Measurements from ENCODE around the gene IQGAP1.

The IQGAP1 gene

DNA sequence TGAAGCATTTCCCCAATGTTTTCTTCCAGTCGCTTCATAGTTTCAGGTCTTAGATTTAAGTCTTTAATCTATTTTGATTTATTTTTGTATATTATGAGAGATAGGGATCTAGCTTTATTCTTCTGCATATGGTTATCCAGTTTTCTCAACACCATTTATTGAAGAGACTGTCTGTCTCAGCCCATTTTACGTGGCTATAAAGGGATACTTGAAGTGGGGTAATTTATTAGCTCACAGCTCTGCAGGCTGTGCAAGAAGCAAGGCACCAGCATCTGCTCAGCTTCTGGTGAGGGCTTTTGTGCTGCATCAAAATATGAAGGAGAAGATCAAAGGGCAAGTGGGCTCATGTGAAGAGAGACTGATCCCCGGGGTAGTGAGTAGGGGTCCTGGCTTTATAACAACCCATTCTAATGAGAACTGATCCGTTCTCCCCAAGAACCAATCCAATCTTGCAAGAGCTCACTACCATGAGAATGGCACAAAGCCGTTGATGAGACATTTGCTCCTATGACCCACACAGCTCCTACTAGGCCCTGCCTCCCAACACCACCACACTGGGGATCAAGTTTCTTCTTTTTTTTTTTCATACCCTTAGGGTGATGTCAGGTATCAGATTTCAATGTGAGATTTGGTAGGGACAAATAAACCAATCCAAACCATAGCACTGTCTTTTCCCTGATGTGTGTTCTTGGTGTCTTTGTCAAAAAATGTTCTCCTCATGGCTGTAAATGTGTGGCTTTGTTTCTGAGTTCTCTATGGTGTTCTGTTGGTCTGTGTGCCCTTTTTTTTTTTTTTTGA, 63.2 kb downstream of the IQGAP1 start:
- Histone ChIP-seq H3K27me3 (ENCODE audit: low read depth) (no peaks in the 10 kb centered on the region), H3K4me1 (peaks cover 7% of the 10 kb centered on the region; the same call in 1 of the 2 replicates), H3K9me3 (no peaks in the 10 kb centered on the region), H3K36me3 (replicated peaks) (peaks cover 56% of the 10 kb centered on the region), H3K4me3 (no peak overlapping the region)
- in situ Hi-C loops (cut with MboI; ENCODE audit: low sequenced_read_pairs): no loop called here
- DNase-seq (ENCODE audit: low spot score in 2 of 2): peak in 1 of 2 experiments; percentile 11

DNA sequence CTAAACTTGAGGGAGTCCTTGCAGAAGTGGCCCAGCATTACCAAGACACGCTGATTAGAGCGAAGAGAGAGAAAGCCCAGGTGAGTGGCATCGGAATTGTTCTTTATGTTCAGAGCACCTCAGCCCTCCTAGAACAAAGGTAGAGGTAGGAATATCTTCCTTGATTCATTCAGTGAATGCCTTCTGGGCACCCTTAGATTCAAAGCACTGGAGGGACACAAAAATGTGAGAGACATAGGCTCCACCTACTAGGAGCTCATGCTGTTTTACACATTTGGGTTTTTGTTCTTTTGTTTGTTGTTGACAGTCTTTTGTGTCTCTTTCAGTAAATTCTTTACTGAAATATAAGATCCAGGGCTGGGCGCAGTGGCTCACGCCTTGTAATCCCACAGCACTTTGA, 68.2 kb downstream of the IQGAP1 start:
- H3K36me3 ChIP-seq (replicated peaks): peaks cover 60% of the 10 kb centered on the region
- in situ Hi-C loops (cut with MboI; ENCODE audit: low sequenced_read_pairs): no loop called here

DNA sequence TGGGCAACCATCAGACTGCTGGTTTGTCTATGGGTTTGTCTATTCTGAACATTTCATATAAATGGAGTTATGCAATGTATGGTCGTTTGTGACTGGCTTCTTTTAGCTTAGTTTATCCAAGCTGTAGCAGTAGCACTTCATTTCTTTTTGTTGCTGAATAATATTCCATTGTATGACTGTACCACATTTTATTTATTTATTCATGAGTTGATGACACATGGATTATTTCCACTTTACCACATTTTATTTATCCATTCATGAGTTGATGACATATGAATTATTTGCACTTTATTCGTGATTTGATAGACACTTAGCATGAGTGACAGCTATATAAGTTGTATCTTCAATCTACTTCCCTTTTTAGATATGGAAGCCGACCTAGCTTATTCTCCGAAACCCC, 70.0 kb downstream of the IQGAP1 start:
- Histone ChIP-seq H3K27me3 (ENCODE audit: low read depth) (no peaks in the 10 kb centered on the region), H3K4me3 (no peak overlapping the region), H3K36me3 (replicated peaks) (peaks cover 48% of the 10 kb centered on the region), H3K9me3 (no peaks in the 10 kb centered on the region), H3K4me1 (no peaks in the 10 kb centered on the region; the same call in 1 of the 2 replicates)
- no peak for DNase-seq (ENCODE audit: low spot score in 2 of 2)
- in situ Hi-C loops (cut with MboI; ENCODE audit: low sequenced_read_pairs): no loop called here

More for the DNA sequence above, 68.2 kb downstream of the IQGAP1 start:
- Histone ChIP-seq H3K4me1 (peaks cover 3% of the 10 kb centered on the region; the same call in 1 of the 2 replicates), H3K9me3 (no peaks in the 10 kb centered on the region), H3K4me3 (no peak overlapping the region), H3K27me3 (ENCODE audit: low read depth) (no peaks in the 10 kb centered on the region)
- no peak for DNase-seq (ENCODE audit: low spot score in 2 of 2)

DNA sequence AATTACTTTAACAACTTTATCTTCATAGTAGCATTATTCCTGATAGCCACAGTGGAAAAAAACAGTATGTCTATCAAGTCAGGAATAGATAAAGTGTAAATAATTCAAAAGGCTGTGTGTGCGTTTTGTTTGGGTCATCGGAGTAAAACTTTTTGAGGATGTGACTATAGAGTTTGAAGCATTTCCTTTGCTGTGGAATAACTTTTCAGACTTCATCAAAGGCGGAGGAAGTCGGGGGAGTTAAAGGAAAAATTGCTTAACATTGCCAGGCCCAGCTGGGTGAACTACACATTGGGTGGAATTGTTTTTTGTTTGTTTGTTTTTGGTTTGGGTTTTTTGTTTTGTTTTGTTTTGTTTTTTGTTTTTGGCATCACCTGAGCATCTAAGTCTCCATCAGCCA, 71.3 kb downstream of the IQGAP1 start:
- H3K36me3 ChIP-seq (replicated peaks): peaks cover 37% of the 10 kb centered on the region
- H3K4me3 ChIP-seq: no peak overlapping the region
- H3K27me3 ChIP-seq (ENCODE audit: low read depth): no peaks in the 10 kb centered on the region
- DNase-seq (ENCODE audit: low spot score in 2 of 2): no peak
- no peaks in the 10 kb centered on the region for H3K9me3 ChIP-seq
- in situ Hi-C loops (cut with MboI; ENCODE audit: low sequenced_read_pairs): no loop called here
- H3K4me1 ChIP-seq: no peaks in the 10 kb centered on the region

DNA sequence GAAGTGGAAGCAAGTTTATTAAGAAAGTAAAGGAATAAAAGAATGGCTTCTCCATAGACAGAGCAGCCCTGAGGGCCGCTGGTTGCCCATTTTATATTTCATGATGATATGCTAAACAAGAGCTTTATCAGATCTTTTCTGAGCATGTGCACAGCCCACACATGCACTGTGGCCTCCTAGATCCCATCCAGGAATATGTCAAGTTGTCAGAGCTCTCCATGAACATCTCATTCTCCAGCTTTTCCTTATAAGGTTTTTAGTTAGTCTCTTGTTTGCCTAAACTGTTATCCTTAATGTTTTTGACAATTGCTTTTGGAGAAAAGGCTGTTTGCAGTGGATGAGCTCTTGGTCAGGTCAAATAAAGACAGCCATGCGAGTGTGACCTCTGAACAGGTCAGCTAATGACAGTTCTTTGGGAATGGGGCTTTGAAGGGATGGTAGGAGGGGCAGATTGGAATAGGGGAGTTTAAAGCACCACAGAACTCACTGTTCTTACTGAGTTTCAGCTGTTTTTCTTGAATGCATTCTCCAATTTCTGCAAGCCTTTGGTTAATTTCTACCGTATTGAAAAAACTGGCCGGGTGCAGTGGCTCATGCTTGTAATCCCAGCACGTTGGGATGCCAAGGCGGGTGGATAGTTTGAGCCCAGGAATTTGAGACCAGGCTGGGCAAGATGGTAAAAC, 72.2 kb downstream of the IQGAP1 start:
- Histone ChIP-seq H3K27me3 (ENCODE audit: low read depth) (no peaks in the 10 kb centered on the region), H3K4me1 (no peaks in the 10 kb centered on the region), H3K36me3 (replicated peaks) (peaks cover 28% of the 10 kb centered on the region), H3K9me3 (no peaks in the 10 kb centered on the region), H3K4me3 (no peak overlapping the region)
- in situ Hi-C loops (cut with MboI; ENCODE audit: low sequenced_read_pairs): no loop called here
- no peak for DNase-seq (ENCODE audit: low spot score in 2 of 2)

DNA sequence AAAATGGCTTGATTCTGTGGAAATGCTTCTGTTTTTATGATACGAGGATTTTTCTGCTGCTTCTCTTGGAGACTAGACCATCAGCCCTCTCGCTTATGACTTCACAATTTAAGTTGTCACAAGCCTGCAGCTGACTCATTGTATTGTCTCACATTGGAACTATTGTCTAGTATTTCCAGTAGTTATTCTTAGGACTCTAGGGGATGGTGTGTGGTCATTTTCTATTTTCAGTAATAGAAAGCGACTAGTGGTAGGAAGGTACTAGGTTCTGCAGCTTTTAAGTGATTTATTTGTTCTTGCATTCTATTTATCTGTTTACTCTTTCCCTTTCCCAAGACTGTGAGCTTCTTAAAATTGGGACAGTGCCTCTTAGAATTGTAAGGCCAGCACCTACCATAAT, 75.3 kb downstream of the IQGAP1 start:
- H3K36me3 ChIP-seq (replicated peaks): peaks cover 29% of the 10 kb centered on the region
- in situ Hi-C loops (cut with MboI; ENCODE audit: low sequenced_read_pairs): no loop called here
- no peaks in the 10 kb centered on the region for H3K9me3 ChIP-seq
- no peaks in the 10 kb centered on the region for H3K4me1 ChIP-seq
- no peak for DNase-seq (ENCODE audit: low spot score in 2 of 2)
- no peak overlapping the region for H3K4me3 ChIP-seq
- H3K27me3 ChIP-seq (ENCODE audit: low read depth): no peaks in the 10 kb centered on the region

DNA sequence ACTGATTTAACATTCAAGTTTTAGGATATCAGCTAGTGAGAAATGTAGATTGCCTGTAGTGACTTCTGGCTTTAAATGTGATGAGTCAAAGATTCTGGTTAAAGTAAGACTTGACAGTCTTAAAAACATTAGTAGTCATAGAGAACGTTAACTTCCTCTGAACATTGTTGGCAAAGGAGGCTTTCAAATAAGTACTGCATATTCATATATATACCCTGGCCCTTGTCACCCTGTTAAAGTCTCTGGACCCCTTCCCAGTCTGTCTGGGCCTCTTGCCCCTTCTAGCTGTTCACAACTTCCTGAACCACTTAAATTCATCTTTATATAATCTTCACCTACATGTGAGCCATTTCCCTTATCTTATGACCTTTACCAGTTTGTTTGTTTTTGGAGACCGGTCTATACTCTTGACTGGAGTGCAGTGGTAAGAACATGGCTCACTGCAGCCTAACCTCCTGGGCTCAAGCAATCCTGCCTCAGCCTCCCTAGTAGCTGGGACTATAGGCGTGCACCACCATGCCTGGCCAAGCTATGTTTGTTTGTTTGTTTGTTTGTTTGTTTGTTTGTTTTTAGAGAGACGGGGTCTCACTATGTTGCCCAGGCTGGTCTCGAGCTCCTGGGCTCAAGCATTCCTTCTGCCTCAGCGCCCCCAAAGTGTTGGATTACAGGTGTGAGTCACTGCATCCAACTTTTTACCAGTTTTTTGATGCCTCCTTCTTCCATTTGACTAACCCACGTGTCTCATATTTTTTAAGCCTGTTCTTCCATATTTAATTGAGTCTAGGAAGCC, 77.3 kb downstream of the IQGAP1 start:
- no peaks in the 10 kb centered on the region for H3K27me3 ChIP-seq (ENCODE audit: low read depth)
- H3K9me3 ChIP-seq: no peaks in the 10 kb centered on the region
- in situ Hi-C loops (cut with MboI; ENCODE audit: low sequenced_read_pairs): no loop called here
- DNase-seq (ENCODE audit: low spot score in 2 of 2): no peak
- H3K36me3 ChIP-seq (replicated peaks): peaks cover 27% of the 10 kb centered on the region
- no peaks in the 10 kb centered on the region for H3K4me1 ChIP-seq
- H3K4me3 ChIP-seq: no peak overlapping the region

DNA sequence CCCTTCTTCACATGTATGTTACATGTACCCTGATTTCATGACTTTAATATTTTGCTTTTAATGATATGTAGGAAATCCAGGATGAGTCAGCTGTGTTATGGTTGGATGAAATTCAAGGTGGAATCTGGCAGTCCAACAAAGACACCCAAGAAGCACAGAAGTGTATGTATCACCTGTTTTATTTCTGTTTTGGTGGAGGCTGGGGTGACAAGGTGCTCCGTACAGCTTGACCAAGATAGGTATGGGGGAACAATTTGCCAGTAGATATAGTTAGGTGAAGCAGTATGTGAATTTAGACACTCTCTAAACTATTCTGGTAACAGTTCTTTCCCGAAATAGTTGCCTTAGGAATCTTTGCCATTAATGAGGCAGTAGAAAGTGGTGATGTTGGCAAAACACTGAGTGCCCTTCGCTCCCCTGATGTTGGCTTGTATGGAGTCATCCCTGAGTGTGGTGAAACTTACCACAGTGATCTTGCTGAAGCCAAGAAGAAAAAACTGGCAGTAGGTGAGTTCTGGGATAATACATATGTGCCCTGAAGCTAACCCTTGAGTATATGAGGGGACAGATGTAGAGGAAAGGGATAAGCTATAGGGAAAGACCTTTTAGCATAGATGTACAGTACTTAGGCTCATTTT, 78.0 kb downstream of the IQGAP1 start:
- H3K36me3 ChIP-seq (replicated peaks): peaks cover 27% of the 10 kb centered on the region
- no peaks in the 10 kb centered on the region for H3K9me3 ChIP-seq
- in situ Hi-C loops (cut with MboI; ENCODE audit: low sequenced_read_pairs): no loop called here
- no peaks in the 10 kb centered on the region for H3K4me1 ChIP-seq
- DNase-seq (ENCODE audit: low spot score in 2 of 2): no peak
- H3K27me3 ChIP-seq (ENCODE audit: low read depth): no peaks in the 10 kb centered on the region
- no peak overlapping the region for H3K4me3 ChIP-seq

DNA sequence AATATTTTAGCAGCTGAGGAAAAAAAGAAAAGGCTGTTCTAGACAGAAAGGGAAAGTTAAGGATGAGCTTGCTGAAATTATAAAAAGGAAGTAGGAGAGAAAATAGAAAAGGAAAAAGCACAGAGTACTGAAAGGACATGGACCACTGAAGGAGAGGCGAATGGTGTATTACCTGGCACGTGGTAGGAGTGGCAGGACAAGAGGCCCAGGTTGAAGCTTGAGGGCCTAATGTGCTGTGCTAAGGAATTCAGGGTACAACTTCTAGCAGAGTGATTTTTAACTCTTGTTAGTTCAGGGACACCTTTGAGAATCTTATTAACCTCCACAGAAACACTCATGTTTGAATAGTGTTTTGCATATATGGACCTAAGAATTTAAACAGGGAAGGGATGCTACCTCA, 81.7 kb downstream of the IQGAP1 start:
- H3K9me3 ChIP-seq: no peaks in the 10 kb centered on the region
- H3K4me3 ChIP-seq: no peak overlapping the region
- H3K27me3 ChIP-seq (ENCODE audit: low read depth): no peaks in the 10 kb centered on the region
- peaks cover 43% of the 10 kb centered on the region for H3K36me3 ChIP-seq (replicated peaks)
- DNase-seq (ENCODE audit: low spot score in 2 of 2): no peak
- in situ Hi-C loops (cut with MboI; ENCODE audit: low sequenced_read_pairs): no loop called here
- no peaks in the 10 kb centered on the region for H3K4me1 ChIP-seq

DNA sequence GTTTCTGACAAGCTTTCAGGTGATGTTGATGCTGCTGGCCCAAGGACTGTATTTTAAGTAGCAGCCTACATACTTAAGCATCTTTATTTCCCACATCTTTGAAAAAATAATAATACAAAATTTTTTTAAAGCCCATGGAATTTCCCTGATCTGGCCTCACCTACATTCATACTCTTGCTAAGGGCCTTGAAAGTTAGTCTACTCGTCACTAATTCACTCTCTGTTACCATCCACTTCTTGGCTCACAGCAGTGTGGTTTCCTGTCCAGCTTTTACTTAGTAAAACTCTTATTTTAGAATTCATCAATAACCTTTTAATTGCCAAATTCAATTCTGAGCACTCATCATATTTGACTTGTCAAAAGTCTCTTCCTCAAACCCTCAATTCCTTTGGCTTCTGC, 82.4 kb downstream of the IQGAP1 start:
- no peak overlapping the region for H3K4me3 ChIP-seq
- in situ Hi-C loops (cut with MboI; ENCODE audit: low sequenced_read_pairs): no loop called here
- DNase-seq (ENCODE audit: low spot score in 2 of 2): no peak
- no peaks in the 10 kb centered on the region for H3K4me1 ChIP-seq
- H3K27me3 ChIP-seq (ENCODE audit: low read depth): no peaks in the 10 kb centered on the region
- no peaks in the 10 kb centered on the region for H3K9me3 ChIP-seq
- peaks cover 43% of the 10 kb centered on the region for H3K36me3 ChIP-seq (replicated peaks)

DNA sequence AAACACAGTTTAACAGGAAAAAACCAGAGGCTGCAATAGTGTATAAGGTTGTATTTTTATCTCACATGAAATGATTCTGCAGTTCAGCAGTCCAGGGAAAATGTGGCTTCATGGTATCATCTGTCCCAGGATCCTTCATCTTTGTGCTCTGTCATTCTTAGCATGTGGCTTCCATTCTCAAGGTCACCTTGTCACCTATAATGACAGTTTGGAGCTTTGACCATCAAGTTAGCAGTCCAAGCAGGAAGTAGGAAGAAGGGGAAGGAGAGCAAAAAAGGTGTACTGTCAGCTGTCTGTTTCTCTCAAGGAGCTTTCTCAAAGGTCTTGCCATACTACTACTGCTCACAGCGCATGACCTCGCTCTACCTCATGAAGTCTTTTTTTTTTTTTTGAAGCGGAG, 83.1 kb downstream of the IQGAP1 start:
- H3K4me3 ChIP-seq: no peak overlapping the region
- no peaks in the 10 kb centered on the region for H3K27me3 ChIP-seq (ENCODE audit: low read depth)
- DNase-seq (ENCODE audit: low spot score in 2 of 2): no peak
- no peaks in the 10 kb centered on the region for H3K9me3 ChIP-seq
- in situ Hi-C loops (cut with MboI; ENCODE audit: low sequenced_read_pairs): no loop called here
- peaks cover 39% of the 10 kb centered on the region for H3K36me3 ChIP-seq (replicated peaks)
- no peaks in the 10 kb centered on the region for H3K4me1 ChIP-seq

DNA sequence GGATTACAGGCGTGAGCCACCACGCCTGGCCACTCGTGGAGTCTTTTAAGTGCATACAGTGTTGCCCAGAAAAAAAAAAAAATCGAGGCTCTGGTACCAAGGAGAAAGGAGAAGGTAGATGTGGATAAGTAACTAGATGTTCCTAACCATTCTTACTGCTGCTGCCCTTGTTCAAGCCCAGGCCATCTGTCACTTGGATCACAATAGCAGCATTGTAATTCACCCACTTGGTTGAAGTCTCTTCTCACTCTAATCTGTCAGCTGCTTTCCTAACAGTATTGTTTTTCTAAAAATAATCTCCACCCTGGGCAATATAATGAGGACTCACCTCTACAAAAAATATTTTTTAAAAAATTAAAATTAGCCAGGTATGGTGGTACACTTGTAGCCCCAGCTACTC, 83.7 kb downstream of the IQGAP1 start:
- H3K4me3 ChIP-seq: no peak overlapping the region
- no peaks in the 10 kb centered on the region for H3K4me1 ChIP-seq
- H3K27me3 ChIP-seq (ENCODE audit: low read depth): no peaks in the 10 kb centered on the region
- peaks cover 36% of the 10 kb centered on the region for H3K36me3 ChIP-seq (replicated peaks)
- in situ Hi-C loops (cut with MboI; ENCODE audit: low sequenced_read_pairs): no loop called here
- DNase-seq (ENCODE audit: low spot score in 2 of 2): no peak
- no peaks in the 10 kb centered on the region for H3K9me3 ChIP-seq

DNA sequence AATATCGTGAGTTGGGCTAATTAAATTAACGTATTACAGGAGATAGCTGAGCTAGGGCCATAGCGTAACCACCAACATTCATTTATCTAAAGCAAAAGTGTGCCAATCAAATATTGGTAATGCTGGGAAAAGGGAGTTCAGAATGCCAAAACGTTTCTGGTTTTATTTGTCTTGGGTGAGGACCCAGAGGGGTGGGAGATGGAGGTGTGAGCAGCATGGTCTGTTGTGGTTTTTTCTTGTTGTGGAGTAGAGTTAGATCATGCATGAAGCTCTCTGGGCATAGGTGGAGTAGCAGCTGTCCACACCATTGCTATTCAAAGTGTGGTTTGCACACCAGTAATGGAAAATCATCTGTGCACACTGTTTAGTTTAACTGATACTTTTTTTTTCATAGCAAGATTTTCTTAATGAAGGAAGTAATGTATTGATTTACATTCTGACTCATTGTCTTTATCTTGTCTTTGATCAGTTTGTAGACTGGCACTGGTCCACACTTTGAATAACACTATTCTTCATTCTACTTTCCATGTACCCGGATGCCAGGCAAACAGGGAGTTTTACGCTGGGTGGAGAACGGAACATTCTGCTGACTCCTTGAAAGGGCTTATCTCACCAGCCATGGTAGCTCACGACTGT, 90.9 kb downstream of the IQGAP1 start:
- H3K9me3 ChIP-seq: no peaks in the 10 kb centered on the region
- H3K27me3 ChIP-seq (ENCODE audit: low read depth): no peaks in the 10 kb centered on the region
- H3K4me1 ChIP-seq: no peaks in the 10 kb centered on the region
- H3K4me3 ChIP-seq: no peak overlapping the region
- H3K36me3 ChIP-seq (replicated peaks): peaks cover 52% of the 10 kb centered on the region
- in situ Hi-C loops (cut with MboI; ENCODE audit: low sequenced_read_pairs): loop anchor here (5.0 to 25.0 kb wide), 2 partner anchors 162 to 408 kb away; partner anchors contain the start of gene FES
- DNase-seq (ENCODE audit: low spot score in 2 of 2): no peak

All from HAP-1 (cell line).